HepG2 (cell line): ENCODE results near the gene POC1B. TPM values are rescaled to one million over a fixed set of nuclear protein-coding genes. Genes with fewer than 3 reads are reported as not detected.

Experiments used
- DPF2 ChIP-seq: sonication (generic); formaldehyde crosslinking; IDR thresholded peaks from 2 replicates; pipeline ENCODE4 v1.4.0; 2020; ENCODE audit warnings: mild to moderate bottlenecking, low read depth, missing genetic modification reagents, borderline replicate concordance
- EP300 ChIP-seq, 3 experiments: sonication (generic) in 1 of 3; formaldehyde crosslinking in 1 of 3; IDR thresholded peaks; 2 replicates each; pipeline versions ENCODE4 v1.5.1 to v1.6.1; 2011 to 2020; ENCODE audit warnings: low read depth in 2 of 3, low read length in 2 of 3, borderline replicate concordance in 1 of 3, improper control_type of control experiment in 1 of 3, mild to moderate bottlenecking in 1 of 3, missing genetic modification reagents in 1 of 3, moderate library complexity in 1 of 3
- ERF ChIP-seq: IDR thresholded peaks from 2 replicates; pipeline ENCODE4 v1.6.1; 2018; ENCODE audit warnings: missing biosample characterization, missing genetic modification reagents
- ETS1 ChIP-seq: sonication (generic); formaldehyde crosslinking; IDR thresholded peaks from 2 replicates; pipeline ENCODE4 v1.4.0; 2020; ENCODE audit warnings: missing genetic modification reagents
- HNF4A ChIP-seq: sonication (generic); formaldehyde crosslinking; IDR thresholded peaks from 2 replicates; pipeline ENCODE4 v1.4.0; 2020; ENCODE audit warnings: missing genetic modification reagents
- KLF6 ChIP-seq: IDR thresholded peaks from 2 replicates; pipeline ENCODE4 v1.8.0; 2016; ENCODE audit warnings: missing biosample characterization, missing genetic modification reagents
- MXD4 ChIP-seq: IDR thresholded peaks from 2 replicates; pipeline ENCODE4 v1.6.1; 2016; ENCODE audit warnings: mild to moderate bottlenecking, missing biosample characterization, missing genetic modification reagents
- RARG ChIP-seq: sonication (generic); formaldehyde crosslinking; IDR thresholded peaks from 2 replicates; pipeline ENCODE4 v1.4.0; 2020; ENCODE audit warnings: low read depth, mild to moderate bottlenecking, missing genetic modification reagents
- SPEN ChIP-seq: sonication (generic); formaldehyde crosslinking; IDR thresholded peaks from 2 replicates; pipeline ENCODE4 v1.5.1; 2020; ENCODE audit warnings: low read depth, mild to moderate bottlenecking, missing genetic modification reagents
- TARDBP ChIP-seq: sonication (generic); formaldehyde crosslinking; IDR thresholded peaks from 2 replicates; pipeline ENCODE4 v1.8.0; 2022; ENCODE audit warnings: mild to moderate bottlenecking, missing genetic modification reagents
- TGIF2 ChIP-seq: IDR thresholded peaks from 2 replicates; pipeline ENCODE4 v1.6.1; 2016; ENCODE audit warnings: control low read depth, missing compliant biosample characterization
- ZFP37 ChIP-seq: sonication (generic); formaldehyde crosslinking; IDR thresholded peaks from 2 replicates; pipeline ENCODE4 v1.4.0; 2020; ENCODE audit warnings: missing genetic modification reagents, borderline replicate concordance
- ZMYM4 ChIP-seq: sonication (generic); formaldehyde crosslinking; IDR thresholded peaks from 2 replicates; pipeline ENCODE4 v1.8.1; 2023; ENCODE audit warnings: mild to moderate bottlenecking, missing genetic modification reagents
- ZNF414 ChIP-seq: sonication (generic); formaldehyde crosslinking; IDR thresholded peaks from 2 replicates; pipeline ENCODE4 v1.5.0; 2020; ENCODE audit warnings: missing genetic modification reagents
- ZNF512 ChIP-seq: sonication (generic); formaldehyde crosslinking; IDR thresholded peaks from 2 replicates; pipeline ENCODE4 v1.4.0; 2020; ENCODE audit warnings: mild to moderate bottlenecking, missing genetic modification reagents
- ZNF614 ChIP-seq: IDR thresholded peaks from 2 replicates; pipeline ENCODE4 v1.6.1; 2018; ENCODE audit warnings: missing biosample characterization, missing genetic modification reagents, inconsistent platforms, borderline replicate concordance
- ZNF740 ChIP-seq: sonication (generic); formaldehyde crosslinking; IDR thresholded peaks from 2 replicates; pipeline ENCODE4 v1.4.0; 2020; ENCODE audit warnings: missing genetic modification reagents
- ZNF776 ChIP-seq: sonication (generic); formaldehyde crosslinking; IDR thresholded peaks from 2 replicates; pipeline ENCODE4 v1.4.0; 2020; ENCODE audit warnings: mild to moderate bottlenecking, missing genetic modification reagents
- polyA plus RNA-seq, 8 experiments: library from polyadenylated mRNA; depleted of rRNA in 3 of 8; stranded (reverse) in 7 of 8; unstranded in 1 of 8; fragments of >200 nt; fragmentation: Illumina TruSeq in 4 of 8; extraction: Trizol in 4 of 8; gene quantifications; 2 replicates each; pipeline versions ENCODE4 v1.2.1 to v1.2.3, GENCODE V29; 2011 to 2016; ENCODE audit warnings: low read depth in 4 of 8, missing spikeins in 1 of 8, mixed read lengths in 1 of 8; ENCODE audit not compliant: insufficient read depth in 1 of 8
- total RNA-seq, 5 experiments: library from RNA; depleted of rRNA; stranded (reverse); fragments of >200 nt; fragmentation: Illumina TruSeq; extraction: Trizol; gene quantifications; 2 replicates each; pipeline ENCODE4 v1.2.3, GENCODE V29; 2016; ENCODE audit warnings: low read depth in 1 of 5
- TF ChIP-seq, protein P1 (sequence below): sonication (generic); formaldehyde crosslinking; IDR thresholded peaks from 2 replicates; pipeline ENCODE4 v1.5.1; 2020; ENCODE audit warnings: missing genetic modification reagents, mild to moderate bottlenecking, borderline replicate concordance
- TF ChIP-seq, protein P2 (sequence below): sonication (generic); formaldehyde crosslinking; IDR thresholded peaks from 2 replicates; pipeline ENCODE4 v1.8.1; 2023; ENCODE audit warnings: mild to moderate bottlenecking, moderate library complexity, missing genetic modification reagents

POC1B gene
- total and polyA plus RNA-seq, 2 of the 13 experiments (the other 11 are each of a cell fraction or from before 2014, with no cell fraction given): 9.3 to 11.0 TPM

GRCh38 chr12:89390802-89391673 lies 134.8 kb downstream of the POC1B start (continued):
- peak; percentile 30; the same call in 1 of the 2 replicates for TF ChIP-seq MXD4 (CRISPR knock-in tag)
- peak; percentile 91; the same call in 1 of the 2 replicates for TF ChIP-seq ZNF614 (CRISPR knock-in tag)
- peak; percentile 71 for TF ChIP-seq ZMYM4 (CRISPR knock-in tag)
- no peak for TF ChIP-seq ZNF740 (CRISPR knock-in tag)
- TF ChIP-seq, protein P1, sequence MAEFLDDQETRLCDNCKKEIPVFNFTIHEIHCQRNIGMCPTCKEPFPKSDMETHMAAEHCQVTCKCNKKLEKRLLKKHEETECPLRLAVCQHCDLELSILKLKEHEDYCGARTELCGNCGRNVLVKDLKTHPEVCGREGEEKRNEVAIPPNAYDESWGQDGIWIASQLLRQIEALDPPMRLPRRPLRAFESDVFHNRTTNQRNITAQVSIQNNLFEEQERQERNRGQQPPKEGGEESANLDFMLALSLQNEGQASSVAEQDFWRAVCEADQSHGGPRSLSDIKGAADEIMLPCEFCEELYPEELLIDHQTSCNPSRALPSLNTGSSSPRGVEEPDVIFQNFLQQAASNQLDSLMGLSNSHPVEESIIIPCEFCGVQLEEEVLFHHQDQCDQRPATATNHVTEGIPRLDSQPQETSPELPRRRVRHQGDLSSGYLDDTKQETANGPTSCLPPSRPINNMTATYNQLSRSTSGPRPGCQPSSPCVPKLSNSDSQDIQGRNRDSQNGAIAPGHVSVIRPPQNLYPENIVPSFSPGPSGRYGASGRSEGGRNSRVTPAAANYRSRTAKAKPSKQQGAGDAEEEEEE: no peak
- TF ChIP-seq ZNF776 (CRISPR knock-in tag): no peak
- TF ChIP-seq KLF6 (CRISPR knock-in tag): peak; percentile 78
- peak; percentile 69; the same call in 1 of the 2 replicates for TF ChIP-seq DPF2
- peak; percentile 92 for TF ChIP-seq ERF (CRISPR knock-in tag)
- TF ChIP-seq, protein P2, sequence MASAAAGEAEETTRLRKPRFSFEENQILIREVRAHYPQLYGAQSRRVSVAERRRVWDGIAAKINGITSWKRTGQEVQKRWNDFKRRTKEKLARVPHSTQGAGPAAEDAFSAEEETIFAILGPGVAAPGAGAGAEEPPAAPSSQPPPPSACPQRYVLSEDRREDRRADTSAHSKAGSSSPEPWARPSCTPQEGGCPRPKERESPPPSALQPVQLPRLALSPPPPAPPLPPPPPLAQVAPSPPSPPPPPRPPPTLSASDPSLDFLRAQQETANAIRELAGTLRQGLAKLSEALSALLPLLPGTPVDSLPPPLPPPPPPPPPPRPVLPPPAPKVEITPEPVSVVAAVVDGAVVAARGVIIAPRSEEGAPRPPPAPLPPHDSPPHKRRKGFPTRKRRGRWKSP (CRISPR knock-in tag): peak; percentile 41; the same call in 1 of the 2 replicates
- peak in 1 of 2 experiments; percentile 85; a peak in 2 of 4 replicates for TF ChIP-seq EP300 (IDR thresholded peaks at IDR 0.05; ENCODE audit: low read depth in 2 of 2, low read length in 2 of 2)
- TF ChIP-seq EP300 (CRISPR knock-in tag; IDR thresholded peaks at IDR 0.05; ENCODE audit: borderline replicate concordance): peak; percentile 91
- TF ChIP-seq HNF4A (CRISPR knock-in tag): peak; percentile 85
- peak; percentile 66 for TF ChIP-seq TGIF2 (CRISPR knock-in tag)
- peak; percentile 48; the same call in 1 of the 2 replicates for TF ChIP-seq ZNF414 (CRISPR knock-in tag)
- no peak; the same call in 1 of the 2 replicates for TF ChIP-seq ZFP37 (CRISPR knock-in tag)
- peak; percentile 53; the same call in 1 of the 2 replicates for TF ChIP-seq TARDBP
- TF ChIP-seq ZNF512 (CRISPR knock-in tag): no peak
- 0 out of 2 replicates have a peak, but pooled peaks have one; percentile 2 for TF ChIP-seq RARG (CRISPR knock-in tag)
- TF ChIP-seq SPEN (CRISPR knock-in tag): peak; percentile 56; the same call in 1 of the 2 replicates
- no peak for TF ChIP-seq ETS1 (CRISPR knock-in tag)
